Measurements from ENCODE around the gene EPHA6.

EPHA6 gene

DNA sequence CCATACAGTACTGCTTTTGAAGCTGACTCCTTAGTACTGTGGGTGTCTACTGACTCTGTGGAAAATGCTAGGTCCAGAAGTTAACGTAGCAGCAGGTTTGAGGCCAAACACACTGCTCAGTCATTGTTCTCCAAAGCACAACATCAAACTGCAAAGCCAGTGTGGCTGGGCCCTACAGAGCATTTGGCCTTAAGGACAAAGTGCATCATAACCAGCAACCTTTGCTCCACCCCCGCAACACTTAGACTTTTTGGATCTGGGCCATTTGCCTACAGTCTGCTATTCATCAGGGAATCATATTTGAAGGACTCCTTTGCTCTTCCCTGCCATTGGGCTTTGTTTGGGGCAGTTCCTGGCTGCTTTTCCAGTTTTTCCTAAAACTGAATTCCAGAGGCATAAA, 907.1 kb downstream of the EPHA6 start:
- no peak overlapping the region for H3K27ac ChIP-seq
- DNase-seq (ENCODE audit: low read depth, low spot score): no peak

DNA sequence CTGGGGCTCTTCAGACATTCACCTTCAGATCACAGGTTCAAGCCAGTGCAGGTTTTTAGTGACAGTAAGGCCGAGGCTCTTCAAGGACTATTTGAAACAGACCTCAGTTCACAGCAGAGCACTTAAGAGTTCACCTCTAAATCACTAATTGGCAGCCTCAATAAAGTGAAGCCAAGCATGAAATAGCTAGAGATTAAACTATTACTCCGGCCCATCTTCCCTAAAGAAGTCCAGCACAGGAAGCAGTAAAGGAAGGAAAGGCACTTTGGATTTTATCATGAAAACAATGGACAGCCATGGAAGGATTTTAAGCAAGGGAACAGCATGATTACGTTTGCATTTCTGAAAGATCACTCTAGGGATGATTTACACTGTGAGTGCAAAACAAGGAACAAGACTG, 922.5 kb downstream of the EPHA6 start:
- DNase-seq (ENCODE audit: low read depth, low spot score): no peak
- no peak overlapping the region for H3K27ac ChIP-seq

DNA sequence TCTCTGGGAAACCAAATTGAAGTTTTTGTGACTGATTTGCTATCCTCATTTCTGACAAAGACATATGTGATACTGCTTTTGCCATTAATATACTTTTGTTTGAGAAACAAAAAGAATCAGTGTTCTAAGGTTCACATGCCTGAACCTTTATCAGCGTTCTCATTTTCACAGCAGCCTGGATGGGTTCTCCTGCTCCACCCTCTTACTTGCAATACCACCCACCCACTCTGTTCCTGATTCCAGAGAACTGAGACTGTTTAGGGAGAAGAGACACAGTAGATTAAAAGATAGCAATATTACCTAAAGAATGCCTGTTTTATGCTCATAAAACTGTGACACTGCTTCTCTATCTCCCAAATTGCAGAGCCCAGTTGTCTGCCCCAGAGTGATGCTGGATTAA, 924.4 kb downstream of the EPHA6 start:
- H3K27ac ChIP-seq: no peak overlapping the region
- no peak for DNase-seq (ENCODE audit: low read depth, low spot score)

DNA sequence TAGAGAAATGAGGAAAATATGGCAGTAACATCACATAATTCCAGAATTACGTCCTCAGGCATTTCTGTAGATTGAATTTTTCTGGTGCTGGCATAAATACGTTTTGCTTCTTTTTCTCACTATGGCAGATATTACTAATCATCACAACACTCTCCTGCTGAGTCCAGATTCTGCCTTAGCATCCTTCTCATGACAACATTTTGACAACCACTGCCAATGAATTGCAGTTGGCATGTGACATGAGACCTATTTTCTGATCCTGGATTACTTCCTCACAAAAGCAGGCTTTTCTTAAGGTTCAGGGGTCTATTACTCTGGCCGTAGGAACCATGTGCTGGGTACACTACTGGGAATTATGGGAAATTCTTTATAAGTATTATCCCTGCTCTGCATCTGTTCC, 927.6 kb downstream of the EPHA6 start:
- no peak overlapping the region for H3K27ac ChIP-seq
- no peak for DNase-seq (ENCODE audit: low read depth, low spot score)

DNA sequence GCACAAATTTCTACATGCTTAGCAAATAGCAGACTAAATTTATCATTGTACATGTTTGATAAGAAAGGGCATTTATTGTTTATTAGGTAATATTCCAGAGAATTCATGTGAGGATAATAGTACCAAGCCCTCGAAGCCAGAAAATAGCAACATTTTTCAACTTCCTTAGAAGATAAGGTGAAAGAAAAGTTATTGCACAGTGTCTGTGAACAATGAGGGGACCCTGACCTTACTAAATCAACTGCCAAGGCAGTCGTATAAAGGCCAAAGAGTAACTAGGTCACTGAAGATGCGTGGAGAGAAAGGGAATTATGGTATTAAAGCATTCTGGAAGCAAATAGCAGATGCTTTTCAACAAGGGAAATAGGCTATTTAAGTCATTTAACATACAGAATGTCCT, 929.9 kb downstream of the EPHA6 start:
- no peak overlapping the region for H3K27ac ChIP-seq
- DNase-seq (ENCODE audit: low read depth, low spot score): no peak

DNA sequence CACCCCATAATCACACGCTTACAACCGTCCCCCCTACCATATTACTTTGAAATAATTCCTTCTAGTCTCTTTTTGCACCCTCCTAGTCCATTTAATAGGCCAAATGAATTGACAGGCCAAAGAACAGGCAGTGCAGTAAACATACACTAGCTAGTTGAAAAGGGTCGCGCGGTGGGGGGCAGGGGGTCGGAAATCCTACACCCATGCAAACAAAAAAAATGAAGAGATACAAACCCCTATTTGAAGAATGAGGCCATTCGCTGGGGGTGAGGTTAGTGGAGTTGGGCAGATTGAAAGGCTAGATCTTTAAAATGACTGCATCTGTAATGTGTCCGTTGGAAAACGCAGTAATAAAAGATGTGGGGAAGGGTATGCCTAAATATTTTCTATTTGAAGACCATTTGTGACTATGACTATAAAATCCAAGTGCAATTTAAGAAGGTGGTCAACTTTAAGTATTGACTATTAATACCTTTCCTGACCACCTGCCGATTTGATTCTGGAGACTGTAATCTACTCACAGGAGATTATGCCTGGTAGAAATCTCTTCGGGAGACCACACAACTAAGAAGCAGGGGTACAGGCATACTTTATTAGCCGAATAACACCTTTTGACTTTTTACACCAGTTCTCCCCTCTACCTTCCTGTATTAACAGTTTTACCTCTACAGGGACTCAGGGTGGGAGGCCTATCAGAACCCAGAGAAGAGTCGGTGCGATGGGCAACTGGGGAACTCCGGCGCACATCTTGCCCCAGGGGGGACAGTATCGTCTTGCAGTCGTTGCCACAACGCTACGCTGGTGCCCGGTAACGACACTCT, 949.4 kb downstream of the EPHA6 start:
- DNase-seq (ENCODE audit: low read depth, low spot score): no peak
- peak overlapping the region; percentile 70 for H3K27ac ChIP-seq

DNA sequence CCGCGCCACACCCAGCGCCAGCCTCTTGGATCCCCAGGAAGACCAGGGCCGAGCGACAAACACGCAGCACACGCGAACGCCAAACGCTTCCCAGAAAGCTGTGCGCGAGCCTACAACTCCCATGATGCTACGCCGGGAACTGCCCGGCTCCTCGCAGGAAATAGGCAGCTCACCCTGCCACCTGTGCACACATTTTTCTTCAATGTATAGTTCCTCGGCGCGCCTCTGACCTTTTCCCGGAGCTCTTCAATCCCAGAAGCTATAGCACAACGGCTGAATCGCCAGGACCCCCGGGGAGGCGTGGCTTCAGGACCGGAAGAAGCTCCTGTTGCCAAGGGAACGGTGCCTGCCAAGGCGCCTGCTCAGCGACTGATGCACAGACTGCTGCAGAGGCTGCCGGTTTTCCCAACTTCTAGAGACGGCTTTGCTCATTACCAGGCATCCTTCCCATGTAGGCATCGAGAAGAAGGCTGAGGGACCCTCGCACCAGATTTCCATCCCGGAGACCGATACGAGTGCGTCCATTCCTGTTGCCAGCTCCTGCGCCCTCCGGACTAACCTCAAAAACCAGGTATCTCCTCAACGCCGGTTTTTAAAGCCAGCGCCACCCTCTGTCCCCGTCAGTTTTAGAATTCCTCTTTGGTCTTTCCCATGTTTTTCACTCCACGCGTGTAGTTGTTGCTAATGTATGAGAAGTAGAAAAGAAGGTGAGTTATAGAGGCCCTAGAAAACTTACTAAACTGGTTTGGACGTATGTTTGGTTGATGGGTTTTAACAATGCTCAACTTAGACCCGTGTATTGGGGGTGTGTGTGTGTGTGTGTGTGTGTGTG, 950.2 kb downstream of the EPHA6 start, which contains the start of gene ARL6:
Gene ARL6, plus strand, starts transcription at position 352 of the 832 bp plus-strand sequence. CDS start 3,350 bp downstream, outside the sequence.
- DNase-seq (ENCODE audit: low read depth, low spot score): peak; percentile 34
- peak within 1 kb of the TSS; percentile 70 for H3K27ac ChIP-seq

DNA sequence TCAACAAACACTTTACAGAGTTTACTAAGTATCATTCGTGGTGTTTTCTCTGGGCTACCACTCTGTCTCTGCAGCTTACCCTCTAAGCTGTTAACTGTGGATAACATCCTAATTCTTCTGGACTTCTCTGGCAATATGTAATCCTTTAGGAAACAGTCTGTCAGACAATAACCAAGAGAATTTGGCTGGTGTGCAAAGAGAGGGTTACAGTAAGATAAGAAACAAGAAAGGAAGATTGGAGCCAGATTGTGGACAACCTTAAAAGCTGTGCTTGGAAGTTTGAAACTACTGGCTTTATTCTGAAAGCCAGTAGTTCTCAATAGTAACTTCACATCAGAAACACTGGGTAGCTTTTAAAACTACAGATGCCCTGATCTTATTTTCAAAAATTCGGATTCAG, 950.9 kb downstream of the EPHA6 start:
- no peak overlapping the region for H3K27ac ChIP-seq
- no peak for DNase-seq (ENCODE audit: low read depth, low spot score)

DNA sequence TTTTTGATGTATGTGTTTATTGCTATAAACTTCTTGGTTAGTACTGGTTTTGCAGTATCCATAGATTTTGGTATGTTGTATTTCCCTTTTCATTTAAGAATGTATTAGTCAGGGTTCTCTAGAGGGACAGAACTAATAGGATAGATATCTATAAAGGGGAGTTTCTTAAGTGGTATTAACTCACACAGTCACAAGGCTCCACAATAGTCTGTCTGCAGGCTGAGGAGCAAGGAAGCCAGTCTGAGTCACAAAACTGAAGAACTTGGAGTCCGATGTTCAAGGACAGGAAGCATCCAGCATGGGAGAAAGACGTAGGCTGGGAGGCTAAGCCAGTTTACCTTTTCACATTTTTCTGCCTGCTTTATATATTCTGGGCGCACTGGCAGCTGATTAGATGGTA, 958.5 kb downstream of the EPHA6 start:
- DNase-seq (ENCODE audit: low read depth, low spot score): no peak
- H3K27ac ChIP-seq: no peak overlapping the region

DNA sequence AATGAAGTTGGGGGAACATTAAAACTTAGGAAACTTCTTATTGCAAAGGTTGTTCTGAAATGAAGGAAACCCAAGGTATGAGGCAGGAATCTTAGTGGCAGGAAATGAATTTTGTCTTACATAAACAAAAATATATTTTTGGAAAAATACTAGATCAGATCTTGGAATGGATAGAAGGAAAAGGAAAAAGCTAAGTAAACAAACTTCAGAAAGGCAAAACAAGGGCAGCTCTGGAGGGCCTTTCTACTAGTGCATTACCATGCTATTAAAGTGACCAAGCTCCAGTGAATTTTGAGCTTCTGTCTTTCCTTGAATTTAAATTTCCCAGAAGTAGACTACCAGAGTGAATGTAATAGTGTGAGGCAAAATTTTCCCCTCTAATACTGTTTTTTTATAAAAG, 963.8 kb downstream of the EPHA6 start:
- no peak overlapping the region for H3K27ac ChIP-seq
- no peak for DNase-seq (ENCODE audit: low read depth, low spot score)

DNA sequence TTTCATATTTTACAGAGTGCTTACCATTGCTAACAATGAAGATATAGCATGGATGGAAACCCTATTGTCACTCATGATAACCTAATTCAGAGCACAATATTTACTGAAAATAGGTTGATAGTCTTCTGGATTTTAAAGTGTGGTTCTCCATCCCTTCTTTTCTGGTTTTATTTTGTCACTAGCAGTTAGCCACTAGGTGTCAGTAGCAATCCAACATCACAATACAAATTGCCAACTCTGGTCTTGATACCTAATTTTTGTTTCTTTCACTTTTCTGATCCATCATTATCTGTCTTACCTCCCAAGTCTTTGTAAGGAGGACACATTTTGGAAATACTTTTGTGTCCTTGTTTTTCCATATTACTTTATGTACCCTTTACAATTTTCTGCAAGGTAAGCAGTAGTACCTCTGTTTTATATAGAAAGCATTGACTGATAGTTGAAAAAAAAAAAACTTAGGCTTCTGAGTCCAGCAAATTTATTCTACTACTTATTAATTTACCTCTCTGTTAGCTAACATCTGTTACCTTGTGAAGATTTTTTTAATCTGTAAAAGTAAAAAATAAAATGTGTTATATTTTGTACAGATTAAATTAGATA, 979.1 kb downstream of the EPHA6 start:
- H3K27ac ChIP-seq: no peak overlapping the region
- DNase-seq (ENCODE audit: low read depth, low spot score): no peak

DNA sequence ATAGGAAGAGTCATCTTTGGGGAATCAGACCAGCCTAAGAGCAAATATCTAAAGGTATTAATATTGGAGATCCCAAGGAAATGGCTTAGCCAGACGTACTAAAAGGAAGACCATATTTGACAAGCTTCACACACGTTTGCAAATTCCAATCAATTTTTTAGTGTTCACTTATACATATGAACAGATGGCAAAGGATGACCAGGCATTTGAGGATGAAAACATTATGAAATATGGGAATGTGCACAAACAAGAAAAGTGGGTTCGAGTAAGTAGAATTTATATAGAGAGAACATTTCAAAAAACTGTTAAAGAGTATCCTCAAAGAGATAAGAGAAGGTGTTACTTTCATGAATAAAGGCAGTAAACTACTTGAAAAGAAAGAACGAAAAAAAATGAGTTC, 981.6 kb downstream of the EPHA6 start:
- no peak for DNase-seq (ENCODE audit: low read depth, low spot score)
- no peak overlapping the region for H3K27ac ChIP-seq

Measured in epithelial cell of prostate (primary cell).